HepG2 (cell line): ENCODE data around the gene BRAF.

ENCODE experiments used
- FOSL2 ChIP-seq: sonication (generic); formaldehyde crosslinking; IDR thresholded peaks from 2 replicates; pipeline ENCODE4 v1.4.0; 2020; ENCODE audit warnings: missing genetic modification reagents
- RFX3 ChIP-seq: IDR thresholded peaks from 2 replicates; pipeline ENCODE4 v1.6.1; 2016; ENCODE audit warnings: missing biosample characterization, missing genetic modification reagents
- SAFB2 ChIP-seq: sonication (generic); formaldehyde crosslinking; IDR thresholded peaks from 2 replicates; pipeline ENCODE4 v1.5.1; 2020; ENCODE audit warnings: missing genetic modification reagents, low read depth, mild to moderate bottlenecking, borderline replicate concordance
- SRF ChIP-seq: IDR thresholded peaks from 2 replicates; pipeline ENCODE4 v1.6.1; 2011; ENCODE audit warnings: mild to moderate bottlenecking, low read depth, low read length, moderate library complexity
- TF ChIP-seq, protein P1 (sequence below): sonication (generic); formaldehyde crosslinking; IDR thresholded peaks from 2 replicates; pipeline ENCODE4 v1.9.0; 2021; ENCODE audit warnings: missing genetic modification reagents, borderline replicate concordance
- TF ChIP-seq, protein P2 (sequence below): sonication (generic); formaldehyde crosslinking; IDR thresholded peaks from 2 replicates; pipeline ENCODE4 v1.4.0; 2020; ENCODE audit warnings: missing genetic modification reagents
- TF ChIP-seq, protein P3 (sequence below): sonication (generic); formaldehyde crosslinking; IDR thresholded peaks from 2 replicates; pipeline ENCODE4 v1.5.1; 2020; ENCODE audit warnings: missing genetic modification reagents, mild to moderate bottlenecking, borderline replicate concordance

DNA sequence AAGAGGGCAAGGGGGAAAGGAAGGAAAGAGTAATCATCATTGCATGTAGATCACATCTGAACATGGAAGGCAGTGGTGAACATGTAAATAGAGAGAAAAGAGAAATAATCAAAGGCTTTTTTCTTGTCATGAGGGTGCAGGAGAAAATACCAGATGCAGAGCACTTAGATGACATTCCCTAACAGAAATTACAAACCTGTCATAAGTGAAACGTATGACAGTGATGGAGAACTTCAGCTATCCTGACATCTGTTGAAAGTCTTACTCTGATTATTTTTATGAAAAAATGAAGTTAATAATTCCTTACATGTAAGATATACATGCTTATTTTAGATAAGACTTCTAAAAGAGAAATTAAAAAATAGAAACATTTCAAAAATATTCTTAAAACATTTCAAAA is 54.7 kb downstream of the BRAF start:
- TF ChIP-seq, protein P1, sequence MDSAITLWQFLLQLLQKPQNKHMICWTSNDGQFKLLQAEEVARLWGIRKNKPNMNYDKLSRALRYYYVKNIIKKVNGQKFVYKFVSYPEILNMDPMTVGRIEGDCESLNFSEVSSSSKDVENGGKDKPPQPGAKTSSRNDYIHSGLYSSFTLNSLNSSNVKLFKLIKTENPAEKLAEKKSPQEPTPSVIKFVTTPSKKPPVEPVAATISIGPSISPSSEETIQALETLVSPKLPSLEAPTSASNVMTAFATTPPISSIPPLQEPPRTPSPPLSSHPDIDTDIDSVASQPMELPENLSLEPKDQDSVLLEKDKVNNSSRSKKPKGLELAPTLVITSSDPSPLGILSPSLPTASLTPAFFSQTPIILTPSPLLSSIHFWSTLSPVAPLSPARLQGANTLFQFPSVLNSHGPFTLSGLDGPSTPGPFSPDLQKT (CRISPR knock-in tag): no peak
- TF ChIP-seq SAFB2 (CRISPR knock-in tag) (no peak), SRF (no peak), RFX3 (CRISPR knock-in tag) (no peak), FOSL2 (CRISPR knock-in tag) (no peak)
- TF ChIP-seq, protein P2, sequence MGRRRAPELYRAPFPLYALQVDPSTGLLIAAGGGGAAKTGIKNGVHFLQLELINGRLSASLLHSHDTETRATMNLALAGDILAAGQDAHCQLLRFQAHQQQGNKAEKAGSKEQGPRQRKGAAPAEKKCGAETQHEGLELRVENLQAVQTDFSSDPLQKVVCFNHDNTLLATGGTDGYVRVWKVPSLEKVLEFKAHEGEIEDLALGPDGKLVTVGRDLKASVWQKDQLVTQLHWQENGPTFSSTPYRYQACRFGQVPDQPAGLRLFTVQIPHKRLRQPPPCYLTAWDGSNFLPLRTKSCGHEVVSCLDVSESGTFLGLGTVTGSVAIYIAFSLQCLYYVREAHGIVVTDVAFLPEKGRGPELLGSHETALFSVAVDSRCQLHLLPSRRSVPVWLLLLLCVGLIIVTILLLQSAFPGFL (CRISPR knock-in tag): no peak
- TF ChIP-seq, protein P3, sequence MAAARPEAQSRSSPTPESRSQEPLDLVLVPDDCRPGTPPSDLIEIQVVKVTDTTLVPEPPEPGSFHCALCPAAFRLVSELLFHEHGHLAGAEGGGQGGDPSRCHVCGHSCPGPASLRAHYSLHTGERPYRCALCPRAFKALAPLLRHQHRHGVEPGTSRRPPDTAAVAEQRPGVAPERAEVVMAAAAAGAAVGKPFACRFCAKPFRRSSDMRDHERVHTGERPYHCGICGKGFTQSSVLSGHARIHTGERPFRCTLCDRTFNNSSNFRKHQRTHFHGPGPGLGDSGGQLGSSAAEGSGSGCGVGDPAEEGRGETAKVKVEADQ (CRISPR knock-in tag): no peak
